K562 (cell line): ENCODE measurements around the gene COL25A1. TPM values are rescaled to one million over a fixed set of nuclear protein-coding genes. Genes with fewer than 3 reads are reported as not detected.
A peak's percentile ranks its signal among the peaks of the same experiment; 100 is the strongest.

Experiments
- ASH1L ChIP-seq: fragments of 450-650 bp; IDR thresholded peaks from 2 replicates; pipeline ENCODE4 v1.6.1; 2018; ENCODE audit warnings: borderline replicate concordance, mild to moderate bottlenecking, low read depth; ENCODE audit not compliant: partially characterized antibody
- BCL6 ChIP-seq: fragments of 250-450 bp; sonication (Bioruptor Pico); IDR thresholded peaks from 2 replicates; pipeline ENCODE4 v1.4.0; 2020
- BRCA1 ChIP-seq, 2 experiments: fragments of 450-650 bp in 1 of 2; sonication (generic) in 1 of 2; formaldehyde crosslinking in 1 of 2; IDR thresholded peaks; 2 replicates each; pipeline versions ENCODE4 v1.5.0 to v1.6.1; 2017 to 2020; ENCODE audit warnings: mild to moderate bottlenecking in 1 of 2, missing genetic modification reagents in 1 of 2
- BRD9 ChIP-seq: fragments of 450-650 bp; IDR thresholded peaks from 2 replicates; pipeline ENCODE4 v1.6.1; 2018; ENCODE audit warnings: low read depth; ENCODE audit not compliant: partially characterized antibody
- CBFA2T3 ChIP-seq: fragments of 450-650 bp; IDR thresholded peaks from 2 replicates; pipeline ENCODE4 v1.6.1; 2017
- ERF ChIP-seq: fragments of 450-650 bp; formaldehyde crosslinking; IDR thresholded peaks from 2 replicates; pipeline ENCODE4 v1.4.0; 2020; ENCODE audit warnings: mild to moderate bottlenecking, mixed read lengths
- ETV1 ChIP-seq: fragments of 450-650 bp; conservative IDR thresholded peaks from 2 replicates; pipeline ENCODE4 v1.6.1; 2016; ENCODE audit warnings: missing genetic modification characterization, control low read depth, low read depth, missing compliant biosample characterization
- HNRNPK ChIP-seq: fragments of 200-400 bp; formaldehyde crosslinking; IDR thresholded peaks from one replicate; pipeline ENCODE4 v1.6.1; 2018; ENCODE audit warnings: mild to moderate bottlenecking, low read depth, low read length; ENCODE audit not compliant: poor library complexity, severe bottlenecking
- MTA2 ChIP-seq: fragments of 450-650 bp; IDR thresholded peaks from 2 replicates; pipeline ENCODE4 v1.6.1; 2016; ENCODE audit warnings: low read depth
- MYC ChIP-seq, 2 experiments: fragments of 250-450 bp in 1 of 2; sonication (Bioruptor Pico) in 1 of 2; IDR thresholded peaks; 2 replicates each; pipeline versions ENCODE4 v1.5.1 to v1.6.1; 2012 to 2021; ENCODE audit warnings: low read depth in 2 of 2, borderline replicate concordance in 1 of 2, improper control_type of control experiment in 1 of 2, low read length in 1 of 2, mild to moderate bottlenecking in 1 of 2, moderate library complexity in 1 of 2
- NR1H2 ChIP-seq: sonication (generic); formaldehyde crosslinking; IDR thresholded peaks from 2 replicates; pipeline ENCODE4 v1.4.0; 2020; ENCODE audit warnings: mild to moderate bottlenecking, missing genetic modification reagents
- PML ChIP-seq: IDR thresholded peaks from 2 replicates; pipeline ENCODE4 v1.6.1; 2012; ENCODE audit warnings: low read length, inconsistent platforms
- PRMT5 ChIP-seq: sonication (generic); formaldehyde crosslinking; IDR thresholded peaks from 2 replicates; pipeline ENCODE4 v1.5.0; 2020; ENCODE audit warnings: missing genetic modification reagents
- RBFOX2 ChIP-seq: fragments of 200-400 bp; formaldehyde crosslinking; IDR thresholded peaks from 2 replicates; pipeline ENCODE4 v1.6.1; 2017; ENCODE audit warnings: low read depth, mild to moderate bottlenecking, low read length, moderate library complexity
- SAFB2 ChIP-seq: fragments of 200-400 bp; formaldehyde crosslinking; IDR thresholded peaks from 2 replicates; pipeline ENCODE4 v1.6.1; 2018; ENCODE audit warnings: borderline replicate concordance, low read length, low read depth, moderate library complexity; ENCODE audit not compliant: severe bottlenecking
- TCF3 ChIP-seq: sonication (generic); formaldehyde crosslinking; IDR thresholded peaks from 2 replicates; pipeline ENCODE4 v1.4.0; 2020; ENCODE audit warnings: mild to moderate bottlenecking, missing genetic modification reagents
- ZC3H8 ChIP-seq: fragments of 450-650 bp; IDR thresholded peaks from 2 replicates; pipeline ENCODE4 v1.6.1; 2017
- ZEB2 ChIP-seq: fragments of 450-650 bp; IDR thresholded peaks from 2 replicates; pipeline ENCODE4 v1.6.1; 2016
- ZKSCAN3 ChIP-seq: fragments of 250-450 bp; sonication (Bioruptor Pico); IDR thresholded peaks from 2 replicates; pipeline ENCODE4 v1.4.0; 2020
- ZNF263 ChIP-seq: sonication (generic); formaldehyde crosslinking; IDR thresholded peaks from 2 replicates; pipeline ENCODE4 v1.8.0; 2022; ENCODE audit warnings: mild to moderate bottlenecking, missing genetic modification reagents, borderline replicate concordance
- ZNF609 ChIP-seq: sonication (generic); formaldehyde crosslinking; IDR thresholded peaks from 2 replicates; pipeline ENCODE4 v1.8.1; 2023; ENCODE audit warnings: missing genetic modification reagents, mild to moderate bottlenecking, borderline replicate concordance
- polyA plus RNA-seq, 8 experiments: library from polyadenylated mRNA; depleted of rRNA in 4 of 8; stranded (reverse) in 5 of 8; unstranded in 3 of 8; fragments of >200 nt; fragmentation: Nextera tagmentation in 2 of 8; fragmentation: Illumina TruSeq in 1 of 8; extraction: Ambion mirVana in 2 of 8; extraction: Trizol in 1 of 8; gene quantifications; 2 replicates each; pipeline versions ENCODE4 v1.2.1 to v1.2.3, GENCODE V29; 2011 to 2014; ENCODE audit warnings: inconsistent platforms in 1 of 8, missing spikeins in 1 of 8
- total RNA-seq, 7 experiments: library from RNA; depleted of rRNA in 6 of 7; stranded (reverse); fragments of >200 nt in 6 of 7; fragmentation: Illumina TruSeq in 2 of 7; extraction: Trizol in 2 of 7; gene quantifications; 2 replicates each; pipeline versions ENCODE4 v1.2.1 to v1.2.3, GENCODE V29; 2011 to 2021; ENCODE audit warnings: low replicate concordance in 1 of 7
- TF ChIP-seq, protein P1 (sequence below): fragments of 250-450 bp; sonication (Bioruptor Pico); IDR thresholded peaks from 2 replicates; pipeline ENCODE4 v1.8.0; 2021; ENCODE audit warnings: moderate library complexity, mild to moderate bottlenecking, inconsistent platforms

The COL25A1 gene
- total and polyA plus RNA-seq, 9 of the 15 experiments (the other 6 are each of a cell fraction or from before 2014, with no cell fraction given) = 0.03 to 0.62 (median 0.27) TPM

DNA sequence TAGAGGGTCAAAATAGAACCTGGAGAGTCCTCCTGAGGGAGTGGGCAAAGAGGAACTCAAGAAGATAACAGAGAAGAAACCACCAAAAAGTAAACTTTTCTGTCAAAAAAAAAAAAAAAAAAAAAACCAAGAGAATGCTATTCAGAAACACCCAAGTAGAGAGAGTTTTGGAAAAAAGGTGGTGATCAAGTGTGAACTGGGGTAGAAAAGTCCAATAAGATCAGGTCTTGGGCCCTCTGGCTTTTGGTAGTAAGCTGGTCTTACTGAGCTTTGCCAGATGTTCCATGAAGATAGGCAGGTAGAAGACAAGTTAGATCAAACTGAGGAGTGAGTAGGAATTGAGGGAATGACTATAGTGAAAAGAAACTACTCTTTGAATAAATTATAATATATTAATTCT, 167.5 kb downstream of the COL25A1 start (continued):
- TF ChIP-seq NR1H2 = no peak
- no peak for TF ChIP-seq ZNF609
- no peak for TF ChIP-seq ZC3H8
- TF ChIP-seq MYC (IDR thresholded peaks at IDR 0.05; ENCODE audit: low read depth, low read length) = no peak
- TF ChIP-seq MYC (CRISPR knock-in tag; IDR thresholded peaks at IDR 0.05; ENCODE audit: borderline replicate concordance, low read depth) = no peak
- TF ChIP-seq BRD9 = no peak
- no peak for TF ChIP-seq ETV1
- TF ChIP-seq BRCA1 (IDR thresholded peaks at IDR 0.05) = no peak
- no peak for TF ChIP-seq BRCA1 (CRISPR knock-in tag; IDR thresholded peaks at IDR 0.05)
- TF ChIP-seq RBFOX2 = no peak
- peak; percentile 51 for TF ChIP-seq MTA2
- peak; percentile 60 for TF ChIP-seq CBFA2T3
- no peak for TF ChIP-seq ZEB2
- TF ChIP-seq PML = no peak
- TF ChIP-seq, protein P1, sequence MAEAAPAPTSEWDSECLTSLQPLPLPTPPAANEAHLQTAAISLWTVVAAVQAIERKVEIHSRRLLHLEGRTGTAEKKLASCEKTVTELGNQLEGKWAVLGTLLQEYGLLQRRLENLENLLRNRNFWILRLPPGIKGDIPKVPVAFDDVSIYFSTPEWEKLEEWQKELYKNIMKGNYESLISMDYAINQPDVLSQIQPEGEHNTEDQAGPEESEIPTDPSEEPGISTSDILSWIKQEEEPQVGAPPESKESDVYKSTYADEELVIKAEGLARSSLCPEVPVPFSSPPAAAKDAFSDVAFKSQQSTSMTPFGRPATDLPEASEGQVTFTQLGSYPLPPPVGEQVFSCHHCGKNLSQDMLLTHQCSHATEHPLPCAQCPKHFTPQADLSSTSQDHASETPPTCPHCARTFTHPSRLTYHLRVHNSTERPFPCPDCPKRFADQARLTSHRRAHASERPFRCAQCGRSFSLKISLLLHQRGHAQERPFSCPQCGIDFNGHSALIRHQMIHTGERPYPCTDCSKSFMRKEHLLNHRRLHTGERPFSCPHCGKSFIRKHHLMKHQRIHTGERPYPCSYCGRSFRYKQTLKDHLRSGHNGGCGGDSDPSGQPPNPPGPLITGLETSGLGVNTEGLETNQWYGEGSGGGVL (CRISPR knock-in tag) = no peak
- TF ChIP-seq TCF3 (CRISPR knock-in tag) = peak; percentile 67
- TF ChIP-seq BCL6 (CRISPR knock-in tag) = no peak
- no peak for TF ChIP-seq ZNF263
- no peak for TF ChIP-seq SAFB2
- TF ChIP-seq ZKSCAN3 (CRISPR knock-in tag) = no peak
- TF ChIP-seq ASH1L = no peak
- TF ChIP-seq ERF (CRISPR knock-in tag) = no peak
- no peak for TF ChIP-seq HNRNPK
- TF ChIP-seq PRMT5 (CRISPR knock-in tag) = no peak
